Pulmonary artery endothelial cell (primary cell): Measurements from ENCODE around the gene DHRS3. TPM values are rescaled to one million over a fixed set of nuclear protein-coding genes. Genes with fewer than 3 reads are reported as not detected.

Experiments
- DNase-seq: peaks from one replicate; pipeline ENCODE4 v3.0.0-alpha.2; 2011; ENCODE audit warnings: low read depth, low spot score
- total RNA-seq: library from RNA; depleted of rRNA; stranded (reverse); fragments of >200 nt; gene quantifications from 2 replicates; pipeline ENCODE4 v1.2.3, GENCODE V29; 2014

Gene DHRS3
- total RNA-seq, 1 donor from 2014 or later = 37.1 TPM

DNA sequence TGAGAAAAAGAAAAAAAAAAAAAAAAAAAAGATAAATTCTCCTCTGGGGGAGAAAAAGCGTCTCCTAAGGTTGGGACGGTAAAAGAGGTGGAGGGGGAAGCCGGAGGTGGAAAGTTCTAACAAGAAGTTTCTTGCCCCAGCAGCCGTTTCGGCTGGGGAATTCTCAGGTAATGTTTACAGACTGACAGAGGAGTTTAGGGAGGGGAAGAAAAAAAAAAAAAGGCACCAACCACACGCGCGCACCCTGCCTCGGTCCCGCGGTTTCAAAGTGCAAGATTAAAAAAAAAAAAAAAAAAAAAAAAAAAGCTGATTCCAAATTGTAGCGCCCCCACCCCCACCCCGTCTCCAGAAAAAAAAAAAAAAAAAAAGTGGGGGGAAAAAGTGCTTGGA lies 504 bp downstream of the DHRS3 start:
- DNase-seq = no peak

- DNase-seq = no peak
Measured at GRCh38 chr1:12616709-12617373, 1.2 kb downstream of the DHRS3 start.

GRCh38 chr1:12615865-12616708 lies 1.9 kb downstream of the DHRS3 start:
- DNase-seq = no peak

GRCh38 chr1:12615159-12615864 lies 2.7 kb downstream of the DHRS3 start:
- no peak for DNase-seq

GRCh38 chr1:12614402-12615158 lies 3.4 kb downstream of the DHRS3 start:
- DNase-seq = no peak

DNA sequence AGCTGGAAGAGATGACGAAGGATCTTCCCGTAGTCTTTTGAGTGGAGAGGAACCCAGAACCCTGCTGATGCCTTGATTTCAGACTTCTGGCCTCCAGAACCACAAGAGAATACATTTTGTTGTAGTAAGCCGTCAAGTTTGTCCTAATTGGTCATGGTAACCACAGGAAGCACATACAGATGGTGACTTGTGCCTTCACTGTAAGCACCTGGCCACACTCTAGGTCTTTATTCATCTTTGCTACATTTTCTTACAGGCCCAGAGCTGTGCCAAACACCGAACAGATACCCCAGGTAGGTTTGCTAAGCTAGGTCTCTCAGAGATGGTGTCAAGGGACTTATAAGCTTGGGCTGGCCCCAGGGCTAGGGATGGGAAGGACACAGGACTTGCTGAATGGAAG lies 4.8 kb downstream of the DHRS3 start:
- DNase-seq = no peak

- DNase-seq = no peak
Measured at GRCh38 chr1:12610941-12611340, 7.1 kb downstream of the DHRS3 start.

DNA sequence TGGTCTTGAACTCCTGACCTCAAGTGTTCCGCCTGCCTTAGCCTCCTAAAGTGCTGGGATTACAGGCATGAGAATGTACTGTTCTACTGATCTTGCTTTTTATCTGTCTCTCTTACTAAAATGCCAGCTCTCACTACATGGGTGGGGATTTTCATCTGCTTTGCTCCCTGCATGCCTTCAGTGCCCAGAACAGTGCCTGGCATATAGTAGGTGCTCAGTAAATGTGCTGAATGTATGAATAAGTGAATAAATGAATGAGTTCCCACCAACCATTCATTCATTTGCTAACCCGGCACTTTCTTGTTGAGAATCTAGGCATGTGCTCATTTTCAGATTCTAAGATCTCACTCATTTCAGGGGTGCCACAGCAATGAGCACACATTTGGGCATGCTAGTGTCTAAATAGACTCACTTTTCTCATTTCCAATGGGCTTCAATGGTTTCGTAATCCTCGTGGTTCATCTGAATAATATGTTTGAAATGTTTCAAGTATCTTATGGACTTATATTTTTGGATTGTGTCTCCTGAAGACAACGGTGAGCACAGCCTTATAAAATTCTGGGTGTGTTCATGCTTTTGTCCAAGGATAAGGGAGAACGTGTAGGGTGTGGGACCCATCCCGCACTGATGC lies 7.6 kb downstream of the DHRS3 start:
- no peak for DNase-seq

GRCh38 chr1:12609469-12610003 lies 8.5 kb downstream of the DHRS3 start:
- no peak for DNase-seq

DNA sequence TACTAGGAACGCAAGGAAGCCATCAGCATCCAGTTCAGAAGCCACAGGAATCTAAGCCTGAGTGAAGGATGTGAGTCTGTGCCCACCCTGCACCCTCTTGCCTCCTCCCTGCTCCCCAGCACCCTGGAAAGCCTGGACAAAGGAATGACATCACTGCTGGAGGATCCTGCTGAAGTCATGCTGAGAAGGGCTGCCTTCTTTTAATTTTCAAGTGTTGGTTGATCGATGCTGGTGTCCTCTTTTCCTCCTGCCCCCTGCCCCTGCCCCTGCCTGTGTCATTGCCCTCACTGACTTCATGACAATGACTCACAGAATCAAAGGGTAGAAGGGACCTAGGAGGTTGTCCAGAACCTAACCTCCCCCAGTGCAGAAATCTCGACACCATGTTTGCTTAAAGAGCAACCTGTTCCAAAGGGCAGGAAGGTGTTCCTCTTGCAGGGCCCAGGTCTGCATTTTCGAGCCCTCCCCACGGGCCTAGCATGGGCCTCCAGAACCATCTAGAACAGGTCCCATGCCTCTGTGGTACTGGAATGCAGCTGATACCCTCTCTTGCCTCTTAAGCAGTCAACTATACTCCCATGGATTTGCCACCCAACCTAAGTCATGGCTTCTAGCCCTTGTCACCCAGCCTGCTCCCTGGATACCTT lies 9.6 kb downstream of the DHRS3 start:
- DNase-seq = no peak

DNA sequence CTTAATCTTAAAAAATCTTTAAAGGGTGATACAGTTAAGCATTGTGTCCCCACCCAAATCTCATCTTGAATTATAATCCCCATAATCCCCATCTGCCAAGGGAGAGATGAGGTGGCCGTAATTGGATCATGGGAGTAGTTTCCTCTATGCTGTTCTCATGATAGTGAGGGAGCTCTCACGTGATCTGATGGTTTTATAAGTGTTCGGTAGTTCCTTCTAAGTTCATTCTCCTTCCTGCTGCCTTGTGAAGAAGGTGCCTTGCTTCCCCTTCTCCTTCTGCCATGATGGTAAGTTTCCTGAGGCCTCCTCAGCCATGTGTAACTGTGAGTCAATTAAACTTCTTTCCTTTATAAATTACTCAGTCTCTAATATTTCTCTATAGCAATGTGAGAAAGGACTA lies 10.7 kb downstream of the DHRS3 start:
- no peak for DNase-seq

DNA sequence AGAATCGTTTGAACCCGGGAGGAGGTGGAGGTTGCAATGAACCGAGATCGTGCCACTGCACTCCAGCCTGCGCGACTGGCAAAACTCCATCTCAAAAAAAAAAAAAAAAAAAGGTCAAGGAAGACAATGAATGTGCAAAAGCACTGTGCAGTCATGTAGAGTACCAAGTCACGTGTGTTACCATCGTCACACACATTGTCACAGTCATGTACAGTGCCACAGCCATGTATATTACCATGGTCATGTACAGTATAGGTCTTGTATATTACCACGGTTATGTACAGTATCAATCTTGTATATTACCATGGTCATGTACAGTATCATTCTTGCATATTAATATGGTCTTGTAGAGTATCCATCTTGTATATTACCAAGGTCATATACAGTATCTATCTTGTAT lies 13.0 kb downstream of the DHRS3 start:
- DNase-seq = no peak

GRCh38 chr1:12604114-12604874 lies 13.7 kb downstream of the DHRS3 start:
- peak; percentile 99 for DNase-seq

- DNase-seq = no peak
Measured at GRCh38 chr1:12603224-12603623, 14.8 kb downstream of the DHRS3 start.

DNA sequence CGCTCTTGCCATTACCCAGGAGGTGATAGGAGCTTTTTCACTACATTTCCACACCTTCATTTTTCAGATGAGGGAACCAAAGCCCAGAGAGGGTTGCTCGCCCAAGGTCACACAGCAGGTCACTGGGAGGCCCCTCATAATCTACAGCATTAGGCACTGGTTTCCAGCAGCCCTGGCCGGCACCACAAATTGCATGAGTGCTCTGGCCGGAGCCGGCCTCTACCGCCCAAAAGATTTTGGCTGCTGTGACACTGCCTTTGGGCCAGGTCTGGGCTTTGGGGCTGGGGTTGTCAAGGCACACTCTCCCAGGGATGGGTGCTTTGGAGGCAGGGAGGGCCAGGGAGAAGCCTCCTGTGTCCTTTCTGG lies 15.4 kb downstream of the DHRS3 start:
- DNase-seq = no peak

DNA sequence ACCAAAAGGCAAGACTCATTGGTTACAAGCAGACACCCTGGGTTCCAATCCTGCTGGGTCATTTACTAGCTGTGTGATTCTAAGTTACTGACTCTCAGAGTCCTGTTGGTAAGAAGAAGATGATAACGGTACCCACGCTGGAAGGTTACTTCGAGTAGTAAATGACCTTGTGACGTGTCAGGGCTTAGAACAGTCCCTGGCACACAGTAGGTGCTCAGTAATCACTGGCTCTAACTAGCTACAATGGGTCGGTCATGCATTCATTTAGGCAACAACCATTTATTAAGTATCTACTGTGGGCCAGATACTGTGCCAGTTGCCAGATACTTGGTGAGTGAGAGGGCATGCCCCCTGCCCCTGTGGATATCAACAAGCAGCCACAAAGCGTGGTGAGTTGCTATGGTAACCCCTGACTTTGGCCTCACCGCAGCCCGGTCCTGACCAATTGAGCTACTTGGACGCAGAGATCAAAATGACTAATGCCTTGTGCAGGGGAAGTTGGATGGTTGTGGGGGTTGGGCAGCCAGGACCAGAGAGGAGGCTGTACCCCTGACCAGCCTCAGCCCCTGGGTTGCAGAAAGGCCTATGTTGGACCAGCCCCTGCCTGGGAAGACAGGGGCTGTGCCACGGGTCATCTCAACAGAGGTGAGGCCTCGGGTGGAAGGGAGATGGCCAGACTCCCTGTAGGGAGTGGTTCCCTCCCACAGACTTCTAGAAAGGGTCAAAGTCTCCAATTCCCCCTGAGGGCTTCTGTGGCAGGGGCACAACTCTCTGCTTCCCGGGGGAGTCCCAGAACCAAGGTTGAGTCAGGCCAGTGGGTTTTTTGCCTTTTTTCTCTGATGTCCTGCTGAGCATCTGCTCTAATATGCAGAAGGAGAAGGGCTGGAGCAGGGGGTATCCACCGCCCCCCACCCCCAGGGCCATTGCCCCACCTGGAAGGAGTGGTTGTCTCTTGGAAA lies 16.0 kb downstream of the DHRS3 start:
- DNase-seq = peak; percentile 63

DNA sequence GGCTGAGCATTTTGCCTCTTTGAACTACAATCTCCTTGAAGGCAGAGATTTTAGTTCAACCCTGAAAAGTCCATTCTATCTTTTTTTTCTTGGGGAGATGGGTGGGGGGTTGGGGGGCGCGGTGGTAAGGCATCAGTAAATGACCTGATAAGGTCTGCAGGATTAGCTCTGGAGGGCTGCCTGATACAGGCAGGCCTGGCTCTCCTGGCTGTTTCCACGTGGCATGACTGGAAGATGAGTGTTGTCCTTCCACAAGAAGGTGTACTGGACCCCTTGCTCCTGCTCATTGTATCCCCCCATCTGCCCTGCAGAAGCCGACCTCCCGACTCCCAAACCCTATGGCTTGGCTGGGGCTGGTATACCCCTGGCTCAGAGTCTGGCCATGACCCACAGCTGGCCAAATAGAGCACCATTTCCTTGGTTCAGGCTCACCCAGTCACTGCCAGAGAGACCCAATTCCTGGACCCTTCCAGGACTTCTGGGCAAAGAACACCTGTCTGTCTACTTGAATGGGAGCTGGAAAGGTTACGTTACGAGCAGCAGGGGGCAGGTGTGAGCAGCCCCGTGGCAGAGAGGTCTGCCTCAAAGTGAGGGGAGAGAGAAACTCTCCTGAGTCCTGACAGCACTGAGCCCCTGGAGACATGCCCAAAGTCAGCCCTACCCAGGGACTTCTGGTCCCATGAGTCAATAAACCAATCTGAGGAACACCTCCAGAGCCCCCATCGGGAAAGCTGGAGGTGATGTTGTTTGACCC lies 17.0 kb downstream of the DHRS3 start:
- DNase-seq = no peak

GRCh38 chr1:12600335-12600734 lies 17.7 kb downstream of the DHRS3 start:
- no peak for DNase-seq
